SK-N-SH treated with all-trans-retinoic acid at 6 μM for 48 hours (cell line): ENCODE data around the gene CHRNA5.

Experiments used
- ATAC-seq: fragments of 200-7000 bp; cut with Tn5 transposase; 3 replicates; pipeline ENCODE4 v1.9.1; 2020; ENCODE audit warnings: mild to moderate bottlenecking, moderate library complexity
- ARNTL ChIP-seq: fragments of 450-650 bp; formaldehyde crosslinking; IDR thresholded peaks from 2 replicates; pipeline ENCODE4 v1.5.0; 2020; ENCODE audit warnings: low read depth, mild to moderate bottlenecking, moderate library complexity, borderline replicate concordance
- BACH2 ChIP-seq: fragments of 250-450 bp; sonication (Bioruptor Pico); IDR thresholded peaks from 2 replicates; pipeline ENCODE4 v1.9.0; 2021; ENCODE audit warnings: mild to moderate bottlenecking, borderline replicate concordance
- CSDC2 ChIP-seq: fragments of 250-450 bp; sonication (Bioruptor Pico); IDR thresholded peaks from 2 replicates; pipeline ENCODE4 v1.5.0; 2020; ENCODE audit warnings: mild to moderate bottlenecking, moderate library complexity
- ISL1 ChIP-seq: fragments of 250-450 bp; sonication (Bioruptor Pico); IDR thresholded peaks from 2 replicates; pipeline ENCODE4 v2.1.2; 2022; ENCODE audit warnings: mild to moderate bottlenecking, moderate library complexity
- OSR1 ChIP-seq: fragments of 250-450 bp; sonication (Bioruptor Pico); IDR thresholded peaks from 2 replicates; pipeline ENCODE4 v1.8.0; 2022; ENCODE audit warnings: moderate library complexity, mild to moderate bottlenecking, inconsistent platforms
- PPARA ChIP-seq: fragments of 250-450 bp; sonication (Bioruptor Pico); IDR thresholded peaks from 2 replicates; pipeline ENCODE4 v1.5.0; 2020; ENCODE audit warnings: mild to moderate bottlenecking, borderline replicate concordance
- RARB ChIP-seq: fragments of 250-450 bp; sonication (Bioruptor Pico); IDR thresholded peaks from 2 replicates; pipeline ENCODE4 v1.8.0; 2021; ENCODE audit warnings: mild to moderate bottlenecking, moderate library complexity
- SNAI2 ChIP-seq: fragments of 250-450 bp; sonication (Bioruptor Pico); IDR thresholded peaks from 2 replicates; pipeline ENCODE4 v1.5.0; 2020; ENCODE audit warnings: mild to moderate bottlenecking, moderate library complexity
- TCF4 ChIP-seq: fragments of 250-450 bp; sonication (Bioruptor Pico); IDR thresholded peaks from 2 replicates; pipeline ENCODE4 v1.8.0; 2021; ENCODE audit warnings: mild to moderate bottlenecking, moderate library complexity, borderline replicate concordance
- TOX ChIP-seq: fragments of 250-450 bp; sonication (Bioruptor Pico); IDR thresholded peaks from 2 replicates; pipeline ENCODE4 v1.8.0; 2021; ENCODE audit warnings: mild to moderate bottlenecking, moderate library complexity, borderline replicate concordance
- ZC3H10 ChIP-seq: fragments of 250-450 bp; sonication (Bioruptor Pico); IDR thresholded peaks from 2 replicates; pipeline ENCODE4 v1.5.1; 2021; ENCODE audit warnings: mild to moderate bottlenecking, moderate library complexity
- ZFP3 ChIP-seq: fragments of 250-450 bp; sonication (Bioruptor Pico); IDR thresholded peaks from 2 replicates; pipeline ENCODE4 v1.5.0; 2020; ENCODE audit warnings: mild to moderate bottlenecking, moderate library complexity
- ZNF565 ChIP-seq: fragments of 450-650 bp; formaldehyde crosslinking; conservative IDR thresholded peaks from 2 replicates; pipeline ENCODE4 v1.5.0; 2020; ENCODE audit warnings: low read depth, mild to moderate bottlenecking, moderate library complexity
- ZNF70 ChIP-seq: fragments of 450-650 bp; formaldehyde crosslinking; IDR thresholded peaks from 2 replicates; pipeline ENCODE4 v1.5.0; 2020; ENCODE audit warnings: mild to moderate bottlenecking, moderate library complexity
- ZNF8 ChIP-seq: fragments of 450-650 bp; formaldehyde crosslinking; IDR thresholded peaks from 2 replicates; pipeline ENCODE4 v1.5.0; 2020; ENCODE audit warnings: mild to moderate bottlenecking, moderate library complexity
- TF ChIP-seq, protein P1 (sequence below): fragments of 250-450 bp; sonication (Bioruptor Pico); IDR thresholded peaks from 2 replicates; pipeline ENCODE4 v1.5.1; 2021; ENCODE audit warnings: mild to moderate bottlenecking, moderate library complexity
- TF ChIP-seq, protein P2 (sequence below): fragments of 250-450 bp; sonication (Bioruptor Pico); IDR thresholded peaks from 2 replicates; pipeline ENCODE4 v1.8.0; 2021; ENCODE audit warnings: low read depth, mild to moderate bottlenecking, moderate library complexity, borderline replicate concordance
- TF ChIP-seq, protein P3 (sequence below): fragments of 250-450 bp; sonication (Bioruptor Pico); IDR thresholded peaks from 2 replicates; pipeline ENCODE4 v1.5.0; 2020; ENCODE audit warnings: mild to moderate bottlenecking, moderate library complexity

The CHRNA5 gene

DNA sequence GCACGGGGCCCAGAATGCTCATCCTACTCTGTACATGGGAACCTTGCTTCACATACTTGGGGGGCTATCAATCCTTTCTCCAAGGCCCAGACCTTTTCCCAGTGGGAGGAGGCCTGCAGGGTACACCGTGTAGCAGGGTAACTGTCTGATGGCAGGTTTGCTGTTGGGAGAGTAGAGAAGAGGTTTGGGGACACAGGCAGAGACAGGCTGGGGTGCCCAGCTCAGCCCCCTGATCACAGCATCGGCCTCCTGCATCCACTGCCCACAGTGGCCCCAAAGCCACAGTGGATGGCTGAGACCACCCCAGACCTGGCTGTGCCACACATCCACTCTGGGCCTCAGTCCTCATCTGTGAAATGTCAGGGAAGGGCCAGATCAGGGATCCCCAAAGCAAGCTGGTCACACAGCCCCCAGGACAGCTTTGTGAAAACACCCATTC is 49.9 kb downstream of the CHRNA5 start:
- TF ChIP-seq, protein P1, sequence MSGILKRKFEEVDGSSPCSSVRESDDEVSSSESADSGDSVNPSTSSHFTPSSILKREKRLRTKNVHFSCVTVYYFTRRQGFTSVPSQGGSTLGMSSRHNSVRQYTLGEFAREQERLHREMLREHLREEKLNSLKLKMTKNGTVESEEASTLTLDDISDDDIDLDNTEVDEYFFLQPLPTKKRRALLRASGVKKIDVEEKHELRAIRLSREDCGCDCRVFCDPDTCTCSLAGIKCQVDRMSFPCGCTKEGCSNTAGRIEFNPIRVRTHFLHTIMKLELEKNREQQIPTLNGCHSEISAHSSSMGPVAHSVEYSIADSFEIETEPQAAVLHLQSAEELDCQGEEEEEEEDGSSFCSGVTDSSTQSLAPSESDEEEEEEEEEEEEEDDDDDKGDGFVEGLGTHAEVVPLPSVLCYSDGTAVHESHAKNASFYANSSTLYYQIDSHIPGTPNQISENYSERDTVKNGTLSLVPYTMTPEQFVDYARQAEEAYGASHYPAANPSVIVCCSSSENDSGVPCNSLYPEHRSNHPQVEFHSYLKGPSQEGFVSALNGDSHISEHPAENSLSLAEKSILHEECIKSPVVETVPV (CRISPR knock-in tag): no peak
- TF ChIP-seq SNAI2 (CRISPR knock-in tag) (no peak), PPARA (no peak), TOX (CRISPR knock-in tag) (no peak), ZNF70 (no peak), TCF4 (CRISPR knock-in tag) (no peak), ARNTL (CRISPR knock-in tag) (no peak), ZFP3 (CRISPR knock-in tag) (no peak), CSDC2 (no peak), ISL1 (no peak)
- TF ChIP-seq, protein P2, sequence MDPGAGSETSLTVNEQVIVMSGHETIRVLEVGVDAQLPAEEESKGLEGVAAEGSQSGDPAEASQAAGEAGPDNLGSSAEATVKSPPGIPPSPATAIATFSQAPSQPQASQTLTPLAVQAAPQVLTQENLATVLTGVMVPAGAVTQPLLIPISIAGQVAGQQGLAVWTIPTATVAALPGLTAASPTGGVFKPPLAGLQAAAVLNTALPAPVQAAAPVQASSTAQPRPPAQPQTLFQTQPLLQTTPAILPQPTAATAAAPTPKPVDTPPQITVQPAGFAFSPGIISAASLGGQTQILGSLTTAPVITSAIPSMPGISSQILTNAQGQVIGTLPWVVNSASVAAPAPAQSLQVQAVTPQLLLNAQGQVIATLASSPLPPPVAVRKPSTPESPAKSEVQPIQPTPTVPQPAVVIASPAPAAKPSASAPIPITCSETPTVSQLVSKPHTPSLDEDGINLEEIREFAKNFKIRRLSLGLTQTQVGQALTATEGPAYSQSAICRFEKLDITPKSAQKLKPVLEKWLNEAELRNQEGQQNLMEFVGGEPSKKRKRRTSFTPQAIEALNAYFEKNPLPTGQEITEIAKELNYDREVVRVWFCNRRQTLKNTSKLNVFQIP (CRISPR knock-in tag): no peak
- ATAC-seq: no peak

DNA sequence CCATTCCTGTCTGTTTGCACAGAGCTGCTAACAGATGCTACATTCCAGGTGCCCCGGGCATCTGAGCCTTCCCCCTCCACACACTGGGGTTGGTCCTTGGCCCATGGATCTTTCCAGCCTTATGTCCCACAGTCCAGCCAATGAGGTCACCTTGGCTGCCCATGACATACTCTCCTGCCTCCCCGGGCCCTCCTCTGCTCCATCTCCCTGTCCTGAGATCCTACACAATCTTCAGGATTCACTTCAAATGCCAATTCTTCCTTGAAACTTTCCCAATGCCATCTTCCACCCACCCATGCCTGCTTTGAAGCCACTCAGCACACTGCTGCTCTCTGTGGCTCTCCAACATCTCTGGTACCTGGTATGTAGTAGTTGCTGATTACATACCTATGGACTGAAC is 51.2 kb downstream of the CHRNA5 start:
- no peak for ATAC-seq
- TF ChIP-seq, protein P1 (CRISPR knock-in tag): no peak
- TF ChIP-seq, protein P2 (CRISPR knock-in tag): no peak
- TF ChIP-seq ISL1 (no peak), ZNF70 (no peak), TCF4 (CRISPR knock-in tag) (no peak), TOX (CRISPR knock-in tag) (no peak), BACH2 (CRISPR knock-in tag) (no peak), ZNF8 (no peak), ARNTL (CRISPR knock-in tag) (no peak)
- TF ChIP-seq, all 23 proteins: peak for 0

DNA sequence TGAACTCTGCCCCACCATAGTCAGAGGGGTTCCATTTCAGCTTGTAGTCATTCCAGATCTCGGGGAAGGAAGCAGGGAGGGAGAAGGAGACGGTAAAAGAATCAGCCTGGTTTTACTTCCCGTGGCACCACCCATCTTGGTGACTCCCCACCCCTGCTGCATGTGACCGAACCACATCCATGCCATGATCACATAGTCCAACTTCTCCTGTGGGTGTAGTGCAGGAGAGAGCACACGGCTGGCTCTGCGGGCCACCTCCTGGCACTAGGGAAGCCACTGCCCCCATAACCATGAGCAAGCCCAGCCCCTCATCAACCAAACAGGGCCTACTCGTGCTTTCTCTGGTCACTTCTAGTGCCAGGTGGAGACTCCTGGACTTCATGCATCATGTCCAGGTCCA is 51.8 kb downstream of the CHRNA5 start:
- TF ChIP-seq TOX (CRISPR knock-in tag) (no peak), CSDC2 (no peak), ZFP3 (CRISPR knock-in tag) (no peak), OSR1 (CRISPR knock-in tag) (no peak), PPARA (no peak), TCF4 (CRISPR knock-in tag) (no peak), ARNTL (CRISPR knock-in tag) (no peak), ZNF70 (no peak), ZC3H10 (CRISPR knock-in tag) (no peak), RARB (no peak), ZNF8 (no peak), ZNF565 (no peak)
- TF ChIP-seq, protein P3, sequence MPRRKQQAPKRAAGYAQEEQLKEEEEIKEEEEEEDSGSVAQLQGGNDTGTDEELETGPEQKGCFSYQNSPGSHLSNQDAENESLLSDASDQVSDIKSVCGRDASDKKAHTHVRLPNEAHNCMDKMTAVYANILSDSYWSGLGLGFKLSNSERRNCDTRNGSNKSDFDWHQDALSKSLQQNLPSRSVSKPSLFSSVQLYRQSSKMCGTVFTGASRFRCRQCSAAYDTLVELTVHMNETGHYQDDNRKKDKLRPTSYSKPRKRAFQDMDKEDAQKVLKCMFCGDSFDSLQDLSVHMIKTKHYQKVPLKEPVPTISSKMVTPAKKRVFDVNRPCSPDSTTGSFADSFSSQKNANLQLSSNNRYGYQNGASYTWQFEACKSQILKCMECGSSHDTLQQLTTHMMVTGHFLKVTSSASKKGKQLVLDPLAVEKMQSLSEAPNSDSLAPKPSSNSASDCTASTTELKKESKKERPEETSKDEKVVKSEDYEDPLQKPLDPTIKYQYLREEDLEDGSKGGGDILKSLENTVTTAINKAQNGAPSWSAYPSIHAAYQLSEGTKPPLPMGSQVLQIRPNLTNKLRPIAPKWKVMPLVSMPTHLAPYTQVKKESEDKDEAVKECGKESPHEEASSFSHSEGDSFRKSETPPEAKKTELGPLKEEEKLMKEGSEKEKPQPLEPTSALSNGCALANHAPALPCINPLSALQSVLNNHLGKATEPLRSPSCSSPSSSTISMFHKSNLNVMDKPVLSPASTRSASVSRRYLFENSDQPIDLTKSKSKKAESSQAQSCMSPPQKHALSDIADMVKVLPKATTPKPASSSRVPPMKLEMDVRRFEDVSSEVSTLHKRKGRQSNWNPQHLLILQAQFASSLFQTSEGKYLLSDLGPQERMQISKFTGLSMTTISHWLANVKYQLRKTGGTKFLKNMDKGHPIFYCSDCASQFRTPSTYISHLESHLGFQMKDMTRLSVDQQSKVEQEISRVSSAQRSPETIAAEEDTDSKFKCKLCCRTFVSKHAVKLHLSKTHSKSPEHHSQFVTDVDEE (CRISPR knock-in tag): no peak
- TF ChIP-seq, protein P1 (CRISPR knock-in tag): no peak
- TF ChIP-seq, all 23 proteins: peak for 0
- ATAC-seq: no peak
